Thoracic aorta (tissue), 2 donors: ENCODE results near the gene MYCBPAP. TPM values are rescaled to one million over a fixed set of nuclear protein-coding genes. Genes with fewer than 3 reads are reported as not detected.
A peak's percentile ranks its signal among the peaks of the same experiment; 100 is the strongest.
"Not testable (repeated sequence)": the region's sequence is repeated elsewhere in the genome, so short reads cannot be mapped to it uniquely, and the experiment has no call there.

ENCODE experiments used
- ATAC-seq: fragments of 150-250 bp; one replicate; pipeline ENCODE4 v1.8.0; 2017; ENCODE audit warnings: low read depth; ENCODE audit not compliant: insufficient number of reproducible peaks, low FRiP score
- DNase-seq: peaks from one replicate; pipeline ENCODE4 v3.0.0-alpha.2; 2020; ENCODE audit warnings: low spot score
- H3K27ac ChIP-seq, 2 donors: fragments of 200-600 bp; sonication (generic); 1 replicate in 1 of 2; 2 replicates in 1 of 2; pipeline ENCODE4 v1.5.1; 2016; ENCODE audit warnings: mild to moderate bottlenecking in 2 of 2, moderate library complexity in 2 of 2
- H3K27me3 ChIP-seq: fragments of 200-600 bp; sonication (generic); replicated peaks from 2 replicates; pipeline ENCODE4 v1.6.0; 2016; ENCODE audit warnings: mild to moderate bottlenecking; ENCODE audit not compliant: insufficient read depth
- H3K36me3 ChIP-seq: fragments of 200-600 bp; sonication (generic); one replicate; pipeline ENCODE4 v1.5.1; 2016
- H3K4me1 ChIP-seq, 2 donors: fragments of 200-600 bp; sonication (generic); 1 replicate in 1 of 2; 2 replicates in 1 of 2; pipeline versions ENCODE4 v1.5.1 to v1.6.0; 2016; ENCODE audit warnings: low read depth in 2 of 2, mild to moderate bottlenecking in 1 of 2; ENCODE audit not compliant: control insufficient read depth in 1 of 2
- H3K4me3 ChIP-seq: fragments of 200-600 bp; sonication (generic); 2 replicates; pipeline ENCODE4 v1.5.1; 2016; ENCODE audit warnings: mild to moderate bottlenecking
- H3K9me3 ChIP-seq: fragments of 200-600 bp; sonication (generic); 2 replicates; pipeline ENCODE4 v1.5.1; 2016
- CTCF ChIP-seq: fragments of 200-600 bp; sonication (generic); IDR thresholded peaks from one replicate; pipeline ENCODE4 v1.5.1; 2019; ENCODE audit warnings: antibody characterized with exemption
- total RNA-seq, 2 donors: library from RNA; depleted of rRNA; stranded (reverse); fragments of >200 nt; gene quantifications; one replicate each; pipeline versions ENCODE4 v1.1.0 to v1.2.3, GENCODE V29; 2016

The MYCBPAP gene
- total RNA-seq, 2 donors from 2014 or later = 0.56 to 0.68 TPM

GRCh38 chr17:50475362-50475761, 32.9 kb upstream of the MYCBPAP start:
- Histone ChIP-seq H3K27ac (no peak overlapping the region), H3K36me3 (no peaks in the 10 kb centered on the region), H3K9me3 (no peaks in the 10 kb centered on the region), H3K4me1 (peaks cover 14 to 18% of the 10 kb centered on the region in 2 donors), H3K4me3 (no peak overlapping the region), H3K27me3 (no peaks in the 10 kb centered on the region)
- ATAC-seq (no peak), DNase-seq (no peak)
- TF ChIP-seq CTCF = no peak

GRCh38 chr17:50475775-50476544, 32.3 kb upstream of the MYCBPAP start:
- H3K27me3 ChIP-seq, ATAC-seq, H3K4me3 ChIP-seq, DNase-seq, H3K27ac ChIP-seq, H3K36me3 ChIP-seq, H3K9me3 ChIP-seq: not testable (repeated sequence)
- peaks cover 14 to 21% of the 10 kb centered on the region in 2 donors for H3K4me1 ChIP-seq

GRCh38 chr17:50476545-50477315, 31.5 kb upstream of the MYCBPAP start:
- no peak for ATAC-seq
- Histone ChIP-seq H3K4me3 (no peak overlapping the region), H3K36me3 (no peaks in the 10 kb centered on the region), H3K4me1 (peaks cover 14 to 21% of the 10 kb centered on the region in 2 donors), H3K9me3 (no peaks in the 10 kb centered on the region), H3K27ac (no peak overlapping the region), H3K27me3 (no peaks in the 10 kb centered on the region)
- no peak for DNase-seq
- TF ChIP-seq CTCF = no peak

DNA sequence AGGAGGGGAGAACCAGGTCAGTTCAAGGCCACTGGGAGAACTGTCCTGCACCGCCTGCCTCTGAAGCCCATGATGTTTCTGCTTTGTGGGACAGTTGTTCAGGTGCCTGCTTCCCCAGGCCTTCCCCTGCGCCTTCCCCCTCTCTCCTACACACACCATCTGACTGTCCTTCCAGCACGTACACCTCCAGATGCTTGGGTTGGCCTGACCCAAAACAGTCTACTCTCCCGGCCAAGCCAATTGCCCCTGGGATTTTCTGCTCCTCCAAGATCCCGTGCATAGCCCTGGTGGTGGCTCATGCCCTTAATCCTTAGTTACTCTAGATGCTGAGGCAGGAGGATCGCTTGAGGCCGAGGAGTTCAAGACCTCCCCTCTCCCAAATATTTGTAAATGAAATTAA, 30.3 kb upstream of the MYCBPAP start:
- Histone ChIP-seq H3K9me3 (no peaks in the 10 kb centered on the region), H3K4me3 (peak overlapping the region; percentile 95), H3K4me1 (peaks cover 14 to 25% of the 10 kb centered on the region in 2 donors), H3K36me3 (no peaks in the 10 kb centered on the region), H3K27me3 (no peaks in the 10 kb centered on the region), H3K27ac (peak overlapping the region; percentile 85 to 86)
- DNase-seq (no peak), ATAC-seq (no peak)
- TF ChIP-seq CTCF = no peak

- peaks cover 3% of the 10 kb centered on the region for H3K36me3 ChIP-seq
- peak within 1 kb of the TSS; percentile 95 for H3K4me3 ChIP-seq
- peaks cover 14 to 30% of the 10 kb centered on the region in 2 donors for H3K4me1 ChIP-seq
- ATAC-seq (peak; percentile 45), DNase-seq (peak; percentile 17)
- peak; percentile 84 for TF ChIP-seq CTCF
- peak within 1 kb of the TSS; percentile 85 to 86 for H3K27ac ChIP-seq
- no peaks in the 10 kb centered on the region for H3K9me3 ChIP-seq
- no peaks in the 10 kb centered on the region for H3K27me3 ChIP-seq
Measured at GRCh38 chr17:50478391-50479381, 29.6 kb upstream of the MYCBPAP start, which contains the start of gene RSAD1. TSS of gene RSAD1 (plus strand) at chr17:50478860. CDS start at chr17:50478885, 25 bp downstream.
